NCI-H345 treated with DMSO at 0.1 percent for 48 hours (cell line): ENCODE results near the gene AFF4.
"Not testable (repeated sequence)": the region's sequence is repeated elsewhere in the genome, so short reads cannot be mapped to it uniquely, and the experiment has no call there.

ENCODE experiments used
- DNase-seq: peaks from one replicate; lab custom pipeline; 2025; ENCODE audit not compliant: unreplicated experiment; lab: John Stamatoyannopoulos, UW

AFF4 gene

DNA sequence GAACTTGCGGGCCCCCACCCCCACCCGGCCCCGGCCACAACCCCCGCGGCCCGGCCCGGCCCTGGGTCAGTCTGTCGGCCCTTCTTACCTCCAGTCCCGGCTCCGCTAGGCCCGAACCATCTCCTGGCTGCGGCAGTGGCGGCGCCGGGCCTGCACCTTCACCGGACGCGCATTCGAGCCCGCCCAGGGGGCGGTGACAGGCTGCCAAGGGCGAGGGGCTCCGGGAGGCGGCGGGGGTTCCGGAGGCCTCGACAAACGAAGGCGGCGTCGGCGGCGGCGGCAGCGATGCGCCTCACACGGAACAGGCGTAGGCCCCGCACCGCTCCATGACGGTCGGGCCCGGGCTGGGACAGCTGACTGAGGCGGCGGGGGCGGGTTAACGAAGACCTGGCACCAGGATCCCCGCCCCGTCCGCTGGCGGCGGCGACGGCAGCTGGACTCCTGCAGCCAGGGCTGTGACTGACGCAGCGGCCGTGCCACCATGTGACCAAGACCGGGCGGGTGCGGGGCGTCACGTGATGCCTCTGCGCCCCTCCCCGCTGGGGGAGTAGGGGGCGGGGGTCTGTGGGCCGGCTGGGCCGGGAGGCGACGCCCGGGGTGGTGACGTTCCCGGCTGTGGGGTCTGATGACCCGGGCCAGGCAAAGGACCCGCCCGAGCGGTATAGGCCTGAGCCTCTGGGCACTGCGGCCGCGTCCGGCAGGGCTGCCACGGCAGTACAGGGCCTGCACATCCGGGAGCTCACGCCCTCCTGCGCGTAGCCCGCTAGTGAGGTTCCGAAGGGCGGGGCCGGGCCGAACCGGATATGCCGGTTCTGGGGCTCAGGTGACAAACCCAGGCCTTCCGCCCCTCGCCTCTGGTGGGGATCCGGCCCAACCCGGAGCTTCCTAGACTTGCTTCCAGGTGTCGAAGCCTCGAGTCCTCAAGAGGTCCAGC, at the start of gene AFF4:
AFF4 (minus strand) TSS at position 464 of the 934 bp plus-strand sequence. CDS start 26,445 bp downstream, outside the sequence.
- DNase-seq = peak; percentile 71

GRCh38 chr5:133008455-133008854, 45.0 kb upstream of the AFF4 start:
- DNase-seq = not testable (repeated sequence)

DNA sequence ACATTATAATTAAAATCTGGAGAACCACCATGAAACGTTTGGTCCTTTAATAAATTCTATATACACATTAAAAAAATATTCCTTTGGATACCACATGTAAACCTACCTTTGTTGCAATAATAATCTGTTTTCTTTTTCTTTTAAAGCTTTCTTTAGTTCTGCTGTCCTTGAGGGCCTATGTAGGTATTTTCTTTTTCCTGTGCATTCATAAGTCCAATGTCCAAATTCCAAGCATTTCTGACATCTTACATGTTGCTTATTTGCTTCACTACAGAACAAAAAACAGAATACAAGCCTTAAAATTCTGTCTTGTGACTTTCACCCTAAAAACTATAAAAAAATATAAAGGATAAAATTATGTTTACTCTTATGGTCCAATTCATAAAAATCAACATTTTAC, 43.2 kb upstream of the AFF4 start:
- no peak for DNase-seq

- DNase-seq = no peak
Observed at GRCh38 chr5:132999246-132999645, 35.8 kb upstream of the AFF4 start.

GRCh38 chr5:132998556-132998955, 35.1 kb upstream of the AFF4 start:
- DNase-seq = no peak

- no peak for DNase-seq
Observed at GRCh38 chr5:132996307-132996706, 32.9 kb upstream of the AFF4 start.

DNA sequence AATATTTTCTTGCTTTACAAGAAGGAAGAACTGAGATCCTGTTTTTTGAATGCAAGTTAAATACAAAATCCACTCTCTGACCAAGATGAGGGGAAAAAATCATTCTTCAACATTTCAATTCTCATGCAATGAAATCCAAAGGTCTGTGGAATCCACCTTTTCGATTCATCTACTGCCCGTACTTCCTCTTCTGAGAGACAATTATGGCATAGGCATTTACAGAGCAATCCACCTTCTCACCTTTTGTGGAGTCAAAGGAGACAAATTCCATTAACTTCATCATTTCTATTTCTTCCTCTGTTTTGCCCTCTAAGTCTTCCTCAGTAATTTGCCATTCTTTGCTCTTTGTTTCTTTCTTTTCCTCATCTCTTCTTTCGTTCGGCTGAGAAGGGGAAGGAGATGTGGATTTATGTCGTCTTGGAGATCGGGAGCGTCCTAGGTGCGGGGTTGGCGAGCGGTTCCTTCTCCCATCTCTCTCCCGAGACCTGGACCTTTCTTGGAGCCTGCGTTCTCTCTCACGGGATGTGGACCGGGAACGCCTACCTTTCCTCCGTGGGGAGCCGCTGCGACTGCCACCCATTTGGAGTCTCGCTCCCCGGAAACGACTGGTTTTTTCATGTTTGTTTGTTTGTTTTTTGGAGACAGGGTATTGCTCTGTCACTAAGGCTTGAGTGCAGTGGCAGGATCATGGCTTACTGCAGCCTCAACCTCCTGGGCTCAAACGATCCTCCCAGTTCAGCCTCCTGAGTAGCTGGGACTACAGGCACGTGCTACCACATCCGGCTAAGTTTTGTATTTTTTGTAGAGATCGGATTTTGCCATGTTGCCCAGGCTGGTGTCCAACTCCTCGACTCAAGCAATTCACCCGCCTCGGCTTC, 24.3 kb upstream of the AFF4 start:
- DNase-seq = no peak

GRCh38 chr5:132982971-132983370, 19.5 kb upstream of the AFF4 start:
- not testable (repeated sequence) for DNase-seq

- DNase-seq = no peak
Observed at GRCh38 chr5:132981288-132981687, 17.9 kb upstream of the AFF4 start.

DNA sequence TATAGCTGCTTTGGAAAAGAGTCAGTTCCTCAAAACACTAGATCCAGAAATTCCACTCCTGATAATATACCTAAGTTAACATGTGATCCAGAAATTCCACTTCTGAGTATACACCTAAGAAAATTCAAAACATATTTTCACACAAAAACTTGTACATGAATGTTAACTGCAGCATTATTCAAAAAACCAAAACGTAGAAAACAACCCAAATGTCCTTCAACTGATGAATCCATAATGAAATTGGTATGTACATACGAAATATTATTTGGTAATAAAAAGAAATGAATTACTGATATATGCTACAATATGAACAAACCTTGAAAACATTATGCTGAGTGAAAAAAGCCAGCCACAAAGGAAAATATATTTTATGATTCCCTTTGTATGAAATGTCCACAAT, 16.5 kb upstream of the AFF4 start:
- DNase-seq = no peak

DNA sequence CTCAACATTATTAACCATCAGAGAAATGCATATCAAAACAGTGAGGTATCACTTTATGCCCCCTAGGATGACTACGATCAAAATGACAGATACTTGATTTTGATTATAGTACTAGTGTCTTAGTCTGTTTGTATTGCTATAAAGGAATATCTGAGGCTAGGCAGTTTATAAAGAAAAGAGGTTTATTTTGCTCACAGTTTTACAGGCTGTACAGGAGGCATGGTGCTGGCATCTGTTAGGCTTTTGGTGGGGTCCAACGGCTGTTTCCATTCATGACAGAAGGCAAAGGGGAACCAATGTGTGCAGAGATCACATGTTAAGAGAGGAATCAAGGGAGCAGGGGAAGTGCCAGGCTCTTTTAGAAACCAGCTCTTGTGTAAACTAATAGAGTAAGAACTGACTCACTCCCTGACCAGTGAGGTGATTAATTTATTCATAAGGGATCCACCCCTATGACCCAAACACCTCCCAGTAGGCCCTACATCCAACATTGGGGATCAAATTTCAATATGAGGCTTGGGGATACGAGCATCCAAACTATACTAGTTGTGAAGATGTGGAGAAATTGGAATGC, 16.0 kb upstream of the AFF4 start:
- no peak for DNase-seq

GRCh38 chr5:132976852-132977251, 13.4 kb upstream of the AFF4 start:
- DNase-seq = no peak

GRCh38 chr5:132972436-132972828, 9.0 kb upstream of the AFF4 start:
- DNase-seq = not testable (repeated sequence)

DNA sequence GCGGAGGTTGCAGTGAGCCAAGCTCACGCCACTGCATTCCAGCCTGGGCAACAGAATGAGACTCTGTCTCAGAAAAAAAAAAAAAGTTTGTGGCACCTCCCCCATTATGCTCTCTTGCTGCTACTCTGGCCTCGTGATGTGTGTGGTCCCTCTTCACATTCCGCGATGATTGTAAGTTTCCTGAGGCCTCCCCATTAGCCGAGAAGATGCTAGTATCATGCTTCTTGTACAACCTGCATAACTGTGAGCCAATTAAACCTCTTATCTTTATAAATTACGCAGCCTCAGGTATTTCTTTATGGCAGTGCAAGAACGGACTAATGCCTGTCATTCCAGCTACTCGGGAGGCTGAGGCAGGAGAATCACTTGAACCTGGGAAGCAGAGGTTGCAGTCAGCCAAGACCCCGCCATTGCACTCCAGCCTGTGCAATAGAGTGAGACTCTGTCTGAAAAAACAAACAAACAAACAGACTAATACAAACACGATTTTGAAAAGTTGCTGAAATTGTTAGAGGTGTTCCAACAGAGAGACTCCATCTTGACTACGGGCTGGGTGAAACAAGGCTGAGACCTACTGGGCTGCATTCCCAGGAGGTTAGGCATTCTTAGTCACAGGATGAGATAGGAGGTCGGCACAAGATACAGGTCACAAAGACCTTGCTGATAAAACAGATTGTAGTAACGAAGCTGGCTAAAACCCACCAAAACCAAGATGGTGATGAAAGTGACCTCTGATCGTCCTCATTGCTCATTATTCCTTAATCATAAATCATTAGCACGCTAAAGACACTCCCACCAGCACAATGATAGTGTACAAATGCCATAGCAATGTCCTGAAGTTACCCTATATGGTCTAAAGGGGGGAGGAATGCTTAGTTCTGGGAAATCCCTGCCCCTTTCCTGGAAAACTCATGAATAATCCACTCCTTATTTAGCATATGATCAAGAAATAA, 8.3 kb upstream of the AFF4 start:
- DNase-seq = no peak

DNA sequence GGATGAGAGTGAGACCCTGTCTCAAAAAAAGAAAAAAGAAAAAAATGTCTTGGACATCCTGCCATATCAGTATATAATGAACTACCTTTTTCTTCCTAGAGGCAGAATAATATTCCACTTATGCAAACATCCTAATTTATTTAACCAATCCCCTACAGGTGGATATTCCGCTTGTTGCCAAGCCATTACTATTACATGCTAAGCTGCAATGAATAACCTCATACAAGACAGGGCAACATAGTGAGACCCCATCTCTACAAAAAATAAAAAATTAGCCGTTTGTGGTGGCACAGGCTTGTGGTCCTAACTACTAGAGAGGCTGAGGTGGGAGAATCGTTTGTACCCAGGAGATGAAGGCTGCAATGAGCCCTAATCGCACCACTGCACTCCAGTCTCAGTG, 1.7 kb upstream of the AFF4 start:
- DNase-seq = no peak

- DNase-seq = peak; percentile 8
Observed at GRCh38 chr5:132962429-132963021, 909 bp downstream of the AFF4 start.

- no peak for DNase-seq
Observed at GRCh38 chr5:132961887-132962286, 1.5 kb downstream of the AFF4 start.

DNA sequence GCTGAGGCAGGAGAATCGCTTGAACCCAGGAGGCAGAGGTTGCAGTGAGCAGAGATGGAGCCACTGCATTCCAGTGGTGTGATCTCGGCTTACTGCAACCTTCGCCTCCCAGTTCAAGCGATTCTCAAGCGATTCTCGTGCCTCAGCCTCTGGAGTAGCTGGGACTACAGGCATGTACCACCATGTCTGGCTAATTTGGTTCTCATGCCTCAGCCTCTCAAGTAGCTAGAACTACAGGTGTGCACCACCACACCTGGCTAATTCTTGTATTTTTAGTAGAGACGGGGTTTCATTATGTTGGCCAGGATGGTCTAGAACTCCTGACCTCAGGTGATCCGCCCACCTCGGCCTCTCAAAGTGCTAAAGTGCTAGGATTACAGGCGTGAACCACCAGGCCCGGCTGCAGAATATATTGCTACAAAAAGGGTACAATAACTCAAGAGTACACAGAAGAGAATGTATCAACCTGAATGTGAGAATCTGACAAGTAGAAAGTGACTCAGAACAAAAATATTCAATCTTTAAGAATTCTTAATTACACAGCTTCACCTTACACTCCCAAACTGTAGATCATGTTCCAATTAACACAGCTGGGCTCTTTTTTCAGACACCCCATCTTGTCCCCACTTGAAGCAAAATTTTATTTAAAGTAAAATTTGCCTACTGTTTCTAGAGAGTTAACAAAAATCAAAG, 2.2 kb downstream of the AFF4 start:
- DNase-seq = not testable (repeated sequence)

DNA sequence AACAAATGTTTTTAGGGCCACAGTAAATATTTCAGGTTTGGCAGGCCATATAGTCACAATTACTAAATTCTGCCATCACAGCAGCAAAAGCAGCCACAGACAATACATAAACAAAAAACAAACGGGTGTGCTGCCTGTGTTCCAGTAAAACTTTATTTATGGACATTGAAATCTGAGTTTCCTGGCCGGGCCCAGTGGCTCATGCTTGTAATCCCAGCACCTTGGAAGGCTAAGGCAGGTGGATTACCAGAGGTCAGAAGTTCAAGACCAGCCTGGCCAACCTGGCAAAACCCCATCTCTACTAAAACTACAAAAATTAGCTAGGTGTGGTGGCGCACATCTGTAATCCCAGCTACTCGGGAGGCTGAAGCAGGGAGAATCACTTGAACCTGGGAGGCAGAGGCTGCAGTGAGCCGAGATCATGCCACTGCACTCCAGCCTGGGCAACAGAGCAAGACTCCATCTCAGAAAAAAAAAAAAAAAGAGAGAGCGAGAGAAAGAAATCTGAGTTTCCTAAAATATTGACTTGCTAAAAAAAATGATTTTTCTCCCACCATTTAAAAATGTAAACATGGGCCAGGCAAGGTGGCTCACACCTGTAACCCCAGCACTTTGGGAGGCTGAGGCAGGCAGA, 7.2 kb downstream of the AFF4 start:
- not testable (repeated sequence) for DNase-seq
